Fibroblast of lung (primary cell): ENCODE results near the gene SLC6A2.

Experiments
- CTCF ChIP-seq, 2 donors: IDR thresholded peaks in 1 of 2; conservative IDR thresholded peaks in 1 of 2; 1 replicate in 1 of 2; 2 replicates in 1 of 2; pipeline ENCODE4 v1.5.1; 2011 to 2012; ENCODE audit warnings: low read length in 2 of 2, control low read depth in 1 of 2, inconsistent platforms in 1 of 2, low read depth in 1 of 2, mild to moderate bottlenecking in 1 of 2
- EZH2 ChIP-seq: IDR thresholded peaks from 2 replicates; pipeline ENCODE4 v1.5.1; 2012; ENCODE audit warnings: low read length, control low read depth, mild to moderate bottlenecking; ENCODE audit errors: missing control alignments

GRCh38 chr16:55662644-55663031, 6.8 kb downstream of the SLC6A2 start:
- no peak for TF ChIP-seq CTCF (conservative IDR thresholded peaks at IDR 0.05 in 1 of 2, IDR thresholded peaks at IDR 0.05 in 1 of 2; ENCODE audit: low read depth in 1 of 2, low read length in 2 of 2)
- no peak for TF ChIP-seq EZH2
